NCI-H345 (cell line): ENCODE results near the gene PLXDC1.
A peak's percentile ranks its signal among the peaks of the same experiment; 100 is the strongest.
"Not testable (repeated sequence)": the region's sequence is repeated elsewhere in the genome, so short reads cannot be mapped to it uniquely, and the experiment has no call there.

Experiments used
- DNase-seq: peaks from one replicate; lab custom pipeline; 2025; lab: John Stamatoyannopoulos, UW

The PLXDC1 gene

DNA sequence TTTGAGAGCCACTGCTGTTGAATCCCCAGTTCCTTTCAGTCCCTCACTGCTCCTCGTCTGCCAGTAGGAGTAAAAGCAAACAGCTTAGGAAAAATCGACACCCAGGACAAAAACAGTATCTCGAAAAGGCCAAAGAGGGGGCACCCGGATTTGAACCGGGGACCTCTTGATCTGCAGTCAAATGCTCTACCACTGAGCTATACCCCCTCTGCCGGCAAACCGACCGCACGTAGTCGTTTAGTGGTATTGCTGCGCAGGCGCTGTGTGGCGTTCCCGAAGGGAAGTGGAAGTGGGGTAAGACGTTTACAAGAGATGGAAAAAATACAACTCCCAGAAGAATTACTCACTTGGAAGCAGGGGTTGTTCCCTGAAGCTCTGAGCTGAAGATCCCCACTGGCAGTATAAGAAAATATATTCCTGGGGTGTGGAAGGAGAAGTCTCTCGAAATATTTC, 2.2 kb upstream of the PLXDC1 start:
- peak; percentile 91 for DNase-seq

DNA sequence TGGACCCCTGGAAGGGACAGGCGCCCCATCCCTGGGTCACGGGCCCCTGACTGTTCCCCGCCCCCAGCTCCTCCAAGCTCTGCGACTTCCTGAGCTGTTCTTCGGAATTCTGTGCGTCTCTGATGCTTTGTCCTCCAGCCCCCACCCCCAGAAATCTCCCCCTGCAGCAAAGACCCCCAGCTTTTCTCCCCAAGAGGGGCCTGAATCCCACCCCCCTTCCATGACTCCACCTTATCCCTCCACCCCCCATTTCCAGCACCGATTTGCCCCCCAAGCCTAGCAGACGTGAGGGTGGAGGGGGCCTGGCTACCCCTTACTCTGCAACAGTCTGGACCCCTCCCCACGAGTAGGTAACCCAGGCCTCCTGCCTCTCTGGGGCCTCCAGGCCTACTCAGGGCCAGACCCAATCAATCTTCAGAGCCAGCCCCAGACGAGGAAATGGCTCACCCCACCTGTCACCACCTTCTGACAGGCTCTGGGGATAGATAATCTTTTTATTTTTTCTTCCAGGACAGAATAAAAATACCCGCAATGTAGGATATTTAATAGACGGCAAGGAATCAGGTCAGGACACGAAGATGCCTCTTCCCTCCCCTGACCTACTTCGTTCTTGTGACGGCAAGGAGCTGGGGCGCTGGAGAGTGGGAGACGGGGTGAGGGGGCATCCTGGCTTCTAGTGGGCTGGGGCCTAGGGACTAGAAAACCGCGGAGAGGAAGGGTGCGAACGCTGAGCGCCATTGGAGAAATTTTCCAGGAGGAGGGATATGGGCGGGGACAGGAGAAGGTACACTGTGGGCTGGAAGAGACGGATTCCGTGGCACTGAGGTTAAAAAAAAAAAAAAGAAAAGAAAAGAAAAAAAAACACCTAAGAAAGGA, 744 bp upstream of the PLXDC1 start:
- DNase-seq: no peak

DNA sequence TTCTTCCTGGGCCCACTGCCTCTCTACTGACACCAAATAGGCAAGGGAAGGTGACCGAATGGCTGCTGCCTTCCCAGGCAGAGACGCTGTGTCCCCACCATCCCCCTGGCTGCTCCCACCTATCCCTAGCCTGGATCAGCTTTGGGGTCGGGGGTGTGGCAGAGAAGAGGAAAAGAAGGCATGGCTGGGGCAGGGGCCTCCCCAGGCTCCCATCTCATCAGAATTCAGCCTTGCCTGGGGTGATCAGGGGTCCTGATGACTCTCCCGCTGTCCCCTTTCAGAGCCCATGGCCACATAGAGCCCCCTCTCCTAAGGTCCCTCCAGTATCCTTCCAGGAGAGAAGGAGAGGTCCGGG, 665 bp downstream of the PLXDC1 start:
- no peak for DNase-seq

DNA sequence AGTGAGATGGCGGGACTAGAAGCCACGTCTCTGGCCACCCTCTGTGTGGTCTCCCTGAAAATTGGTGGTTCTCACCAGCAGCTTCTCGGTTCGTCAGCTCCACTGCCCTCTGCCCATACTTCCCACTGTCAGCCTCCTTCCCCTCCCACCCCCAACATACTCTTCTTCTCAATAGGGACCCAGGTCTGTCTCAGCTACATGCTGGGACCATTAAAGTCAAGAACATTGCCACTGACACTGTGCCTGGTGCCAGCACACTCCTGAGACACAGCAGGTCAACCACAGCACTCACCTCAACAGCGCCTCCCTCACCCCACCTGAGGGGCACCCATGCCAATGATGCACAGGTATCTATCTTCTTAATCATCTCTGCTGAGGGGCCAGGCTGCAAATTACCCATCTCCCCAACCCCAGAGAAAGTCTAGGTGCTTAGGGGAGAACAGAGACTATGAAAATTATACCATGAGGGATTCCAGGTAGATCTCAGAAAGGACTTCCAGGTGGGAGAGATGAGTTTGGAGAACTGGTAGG, 1.3 kb downstream of the PLXDC1 start:
- DNase-seq: no peak

DNA sequence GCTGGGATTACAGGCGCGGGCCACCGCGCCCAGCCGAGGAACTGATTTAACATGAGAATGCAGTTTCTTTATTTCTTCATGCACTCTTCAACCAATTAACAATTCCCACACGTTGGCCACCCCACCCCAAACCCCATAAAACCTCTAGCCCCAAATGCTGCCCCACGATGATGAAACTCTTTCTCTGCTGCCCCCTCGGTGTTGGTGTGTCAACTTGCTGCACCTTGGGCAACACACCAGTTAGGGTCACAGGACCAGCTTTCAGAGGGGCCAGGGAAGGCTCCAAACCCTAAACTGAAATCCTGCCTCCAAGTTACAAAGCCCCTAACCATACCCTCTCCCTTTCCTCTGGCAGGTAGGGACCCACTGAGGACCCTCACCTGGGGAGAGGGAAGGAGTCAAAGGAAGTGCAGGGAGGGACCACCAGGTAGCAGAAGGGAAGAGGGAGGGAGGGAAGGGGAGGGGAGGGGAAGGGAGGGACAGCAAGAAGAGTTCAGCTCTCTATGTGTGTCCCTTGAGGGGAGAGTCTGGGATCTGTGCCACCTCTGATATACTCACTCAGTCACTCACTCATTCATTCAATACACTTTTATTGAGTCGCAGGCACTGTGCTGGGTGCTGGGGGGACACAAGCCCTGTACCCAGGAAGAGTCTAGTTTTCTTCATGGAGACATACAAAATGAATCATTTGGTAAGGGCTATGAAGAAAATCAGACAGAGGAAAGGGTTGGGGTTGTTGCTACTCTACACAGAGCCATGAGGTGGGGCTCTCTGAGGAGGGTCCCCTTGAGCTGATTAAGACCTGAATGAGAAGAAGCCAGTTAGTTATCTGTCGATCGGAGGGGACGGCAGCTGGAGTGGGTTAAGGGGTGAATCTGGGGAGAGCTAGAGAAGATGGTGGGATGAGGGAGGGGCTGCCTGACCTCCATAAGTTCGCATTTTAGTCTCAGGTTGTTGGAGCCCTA, 3.9 kb downstream of the PLXDC1 start:
- DNase-seq: no peak

DNA sequence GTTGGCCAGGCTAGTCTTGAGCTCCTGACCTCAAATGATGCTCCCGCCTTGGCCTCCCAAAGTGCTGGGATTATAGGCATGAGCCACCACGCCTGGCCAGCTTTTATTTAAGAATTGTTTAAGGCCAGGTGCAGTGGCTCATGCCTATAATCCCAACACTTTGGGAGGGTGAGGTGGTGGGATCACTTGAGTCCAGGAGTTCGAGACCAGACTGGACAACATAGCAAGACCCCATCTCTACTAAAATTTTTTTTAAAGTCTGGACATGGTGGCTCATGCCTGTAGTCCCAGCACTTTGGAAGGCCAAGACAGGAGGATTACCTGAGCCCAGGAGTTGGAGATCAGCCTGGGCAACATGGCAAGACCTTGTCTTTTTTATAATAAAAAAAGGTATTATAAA, 5.2 kb downstream of the PLXDC1 start:
- no peak for DNase-seq

DNA sequence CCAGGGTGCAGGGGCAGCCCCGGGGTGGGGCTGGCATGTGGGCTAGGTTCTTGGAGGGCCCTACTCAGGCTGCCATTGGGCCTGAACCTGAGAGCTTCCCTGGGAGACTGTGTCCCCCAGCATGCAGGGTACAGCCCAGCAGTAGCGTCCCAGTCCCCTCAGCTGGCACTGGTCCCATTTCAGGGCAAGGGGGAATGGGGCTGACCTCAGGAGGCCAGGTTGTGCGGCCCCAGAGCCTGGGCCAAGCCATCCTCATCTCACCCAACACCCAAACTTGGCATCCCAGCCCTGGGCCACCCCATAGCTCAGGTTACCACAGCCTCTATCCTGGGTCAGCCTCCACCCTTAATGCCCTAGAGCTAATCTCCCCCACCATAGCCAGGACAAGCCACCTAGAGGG, 6.3 kb downstream of the PLXDC1 start:
- DNase-seq: no peak

DNA sequence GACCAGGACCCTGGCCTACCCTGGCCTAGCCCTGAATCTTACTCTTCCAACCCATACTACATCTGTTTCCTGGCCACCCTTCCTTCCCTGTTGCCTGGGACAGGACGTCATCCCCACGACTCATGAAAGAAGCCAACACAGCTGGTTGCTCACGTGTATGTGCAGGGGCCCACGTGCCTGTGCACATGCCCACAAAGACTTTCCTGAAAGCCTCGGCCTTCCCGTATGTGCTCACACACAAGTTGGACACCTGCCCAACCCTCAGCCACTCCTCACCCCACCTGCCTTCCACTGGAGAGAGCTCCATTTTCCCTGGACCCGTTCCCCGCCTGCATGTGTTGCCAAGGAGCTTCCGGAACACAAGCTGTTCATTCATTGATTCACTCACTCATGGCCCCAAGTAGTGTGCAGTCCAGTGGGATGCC, 7.0 kb downstream of the PLXDC1 start:
- peak; percentile 82 for DNase-seq

DNA sequence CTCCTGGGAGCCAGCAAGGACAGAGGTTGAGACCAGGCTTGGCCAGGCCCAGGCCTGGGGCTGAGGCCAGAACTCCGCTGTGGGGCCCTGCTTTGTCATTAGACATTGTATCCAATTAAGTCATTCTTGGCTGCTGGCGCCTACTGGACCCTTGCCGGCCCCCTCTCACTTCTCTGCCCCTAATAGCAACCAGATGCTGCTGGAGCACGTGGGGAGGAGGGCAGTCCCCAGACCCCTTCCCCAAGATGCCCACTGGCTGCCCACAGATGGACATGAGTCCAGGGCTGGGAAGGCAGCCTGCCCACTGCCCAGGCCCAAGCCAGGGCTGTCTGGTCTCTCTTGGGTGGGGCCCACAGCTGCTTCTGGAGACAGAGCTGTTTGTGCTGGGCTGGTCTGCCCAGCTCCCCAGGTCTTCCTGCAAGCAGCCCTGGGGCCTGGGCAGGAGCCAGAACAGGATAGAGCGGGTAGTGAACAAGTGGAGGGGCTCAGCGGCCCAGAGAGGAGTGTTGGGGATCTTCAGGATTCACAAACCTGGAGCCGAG, 7.8 kb downstream of the PLXDC1 start:
- no peak for DNase-seq

DNA sequence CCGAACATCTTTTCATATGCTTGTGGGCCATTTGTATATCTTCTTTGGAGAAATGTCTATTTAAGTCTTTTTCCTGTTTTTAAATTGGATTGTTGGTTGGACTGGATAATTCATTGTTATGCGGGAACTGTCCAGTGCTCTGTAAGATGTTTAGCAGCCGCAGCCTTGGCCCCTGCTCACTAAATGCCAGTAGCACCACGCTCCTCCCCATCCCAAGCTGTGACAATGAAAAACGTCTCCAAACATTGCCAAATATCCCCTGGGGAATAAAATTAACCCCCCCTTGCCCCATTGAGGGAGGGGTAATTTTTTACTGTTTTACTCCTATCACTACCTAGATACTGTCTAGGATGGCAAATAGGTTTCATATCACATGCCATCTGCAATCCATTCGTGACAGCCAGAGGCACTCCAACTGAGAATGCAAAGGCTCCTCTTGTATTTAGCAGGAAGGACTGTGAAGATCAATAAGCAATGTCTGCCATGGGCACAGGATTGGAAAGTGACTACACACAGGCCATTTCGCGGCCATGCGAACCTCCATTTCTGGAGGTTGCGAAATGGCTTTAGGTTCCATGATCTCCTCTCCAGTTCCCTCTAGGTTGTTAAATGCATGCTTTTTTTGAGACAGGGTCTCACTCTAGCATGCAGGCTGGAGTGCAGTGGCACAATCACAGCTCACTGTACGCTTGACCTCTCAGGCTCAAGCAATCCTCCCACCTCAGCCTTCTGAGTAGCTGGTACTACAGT, 9.3 kb downstream of the PLXDC1 start:
- DNase-seq: no peak

DNA sequence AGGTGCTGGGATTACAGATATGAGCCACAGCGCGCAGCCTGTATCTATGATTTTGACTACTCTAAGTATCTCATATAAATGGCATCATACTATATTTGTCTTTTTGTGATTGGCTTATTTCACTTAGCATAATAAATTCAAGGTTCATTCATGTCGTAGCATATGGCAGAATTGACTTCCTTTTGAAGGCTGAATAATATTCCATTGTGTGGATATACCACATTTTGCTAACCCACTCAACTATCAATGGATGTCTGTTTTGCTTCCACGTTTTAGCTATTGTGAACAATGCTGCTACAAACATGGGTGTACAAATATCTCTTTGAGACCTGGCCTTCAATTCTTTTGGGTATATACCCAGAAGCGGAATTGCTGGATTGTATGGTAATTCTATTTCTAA, 10.1 kb downstream of the PLXDC1 start:
- DNase-seq: no peak

DNA sequence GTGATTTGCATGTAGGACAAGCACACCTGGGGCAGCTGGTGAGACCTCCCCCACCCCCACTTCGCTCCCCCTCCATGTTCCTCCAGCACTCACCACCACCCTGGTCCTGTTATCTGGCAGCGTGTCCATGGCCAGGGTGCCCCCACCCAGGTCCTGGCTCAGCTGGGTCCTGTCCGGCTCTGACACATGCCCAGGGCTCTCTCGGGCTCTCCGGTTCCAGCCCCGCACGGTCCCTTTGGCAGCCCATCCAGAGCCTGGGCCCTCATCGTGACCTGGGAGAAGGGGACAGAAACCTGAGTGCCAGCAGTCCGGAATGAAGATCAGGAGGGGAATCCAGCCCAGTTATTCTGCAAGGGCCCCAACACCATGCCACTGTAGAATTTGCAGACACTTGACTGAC, 11.9 kb downstream of the PLXDC1 start:
- DNase-seq: no peak

DNA sequence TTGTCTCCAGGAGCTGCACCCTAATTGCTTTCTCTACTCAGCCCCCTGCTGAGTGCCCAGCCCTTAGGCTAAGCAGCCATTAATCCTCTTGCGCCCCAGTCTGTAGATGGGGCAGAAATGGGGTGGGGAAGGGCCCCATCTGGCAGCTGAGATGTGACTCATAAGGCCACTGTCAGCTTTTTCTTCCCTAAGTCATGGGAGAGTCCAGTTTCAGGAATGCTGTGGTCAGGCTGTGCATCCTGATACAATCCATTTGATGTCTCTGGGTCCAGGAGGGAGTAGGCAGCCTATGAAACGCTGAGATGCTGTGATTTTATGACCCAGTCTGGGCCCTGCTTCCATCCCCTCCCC, 12.3 kb downstream of the PLXDC1 start:
- no peak for DNase-seq

DNA sequence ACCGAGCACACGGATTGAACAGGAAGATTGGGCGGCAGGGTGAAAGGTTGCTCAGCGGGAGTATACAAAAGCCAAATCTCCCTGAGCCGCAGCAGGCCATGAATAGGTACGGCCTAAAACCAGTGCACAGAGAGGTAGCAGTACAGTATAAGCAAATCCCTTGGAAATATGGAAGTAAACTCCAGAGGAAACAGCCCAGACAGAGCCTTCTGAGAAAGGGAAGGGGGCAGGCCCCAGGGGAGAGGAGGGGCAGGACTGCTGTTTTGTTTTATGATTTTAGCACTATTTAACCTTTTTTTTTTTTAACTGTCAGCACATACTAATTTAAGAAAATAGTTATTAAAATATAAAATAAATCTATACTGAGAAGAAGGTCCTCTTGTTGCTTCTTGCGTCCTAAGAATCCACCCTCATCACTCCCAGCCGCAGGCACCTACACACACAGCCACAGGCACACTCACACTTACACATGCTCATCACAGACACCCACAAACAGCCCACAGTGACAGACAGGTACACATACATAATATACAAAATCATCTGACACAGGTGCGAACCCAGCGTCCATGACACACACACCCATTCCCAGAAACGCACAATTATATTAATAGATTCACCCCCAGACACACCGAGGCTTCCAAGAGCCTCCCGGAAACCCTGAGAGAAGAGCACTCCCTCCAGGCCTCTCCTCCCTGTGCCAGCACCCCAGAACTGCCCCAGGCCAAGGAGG, 12.8 kb downstream of the PLXDC1 start:
- DNase-seq: no peak

DNA sequence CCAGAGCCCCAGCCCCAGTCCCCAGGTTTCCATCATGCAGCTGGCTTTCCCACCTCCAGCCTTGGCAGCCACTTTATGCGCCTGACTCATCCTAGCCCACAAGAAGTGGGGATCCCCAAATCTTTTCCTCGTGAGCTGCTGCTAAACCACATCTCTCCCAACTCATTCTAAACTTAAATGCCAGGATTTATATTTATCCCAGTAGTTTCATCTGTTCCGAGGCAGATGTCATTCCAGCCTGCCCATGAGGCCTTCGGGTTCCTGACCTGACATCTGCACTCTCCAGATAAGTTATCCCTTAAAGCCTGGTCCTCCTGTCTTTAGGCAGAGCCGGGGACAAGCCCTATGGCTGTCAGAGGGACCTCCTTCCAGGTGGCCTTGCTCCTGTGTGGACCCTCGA, 16.6 kb downstream of the PLXDC1 start:
- DNase-seq: no peak

DNA sequence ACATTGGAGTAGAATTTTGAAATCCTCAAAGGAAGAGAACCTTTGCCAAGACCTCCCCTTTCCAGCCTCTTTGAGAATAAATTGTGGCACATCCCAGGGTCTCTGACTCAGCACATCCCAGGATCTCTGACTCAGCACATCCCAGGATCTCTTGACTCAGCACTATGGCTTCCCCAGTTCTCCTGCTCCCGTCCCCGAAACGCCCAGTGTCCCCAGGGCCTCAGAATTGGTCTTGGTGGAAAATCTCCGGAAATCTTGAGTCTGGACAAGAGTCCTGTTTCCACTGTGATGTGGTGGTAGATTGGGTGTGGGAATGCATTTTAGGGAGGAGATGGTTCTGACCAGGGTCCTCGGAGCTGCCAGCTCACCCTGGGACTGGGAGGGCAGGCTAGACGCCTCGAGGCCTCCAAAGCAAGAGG, 19.2 kb downstream of the PLXDC1 start:
- no peak for DNase-seq

DNA sequence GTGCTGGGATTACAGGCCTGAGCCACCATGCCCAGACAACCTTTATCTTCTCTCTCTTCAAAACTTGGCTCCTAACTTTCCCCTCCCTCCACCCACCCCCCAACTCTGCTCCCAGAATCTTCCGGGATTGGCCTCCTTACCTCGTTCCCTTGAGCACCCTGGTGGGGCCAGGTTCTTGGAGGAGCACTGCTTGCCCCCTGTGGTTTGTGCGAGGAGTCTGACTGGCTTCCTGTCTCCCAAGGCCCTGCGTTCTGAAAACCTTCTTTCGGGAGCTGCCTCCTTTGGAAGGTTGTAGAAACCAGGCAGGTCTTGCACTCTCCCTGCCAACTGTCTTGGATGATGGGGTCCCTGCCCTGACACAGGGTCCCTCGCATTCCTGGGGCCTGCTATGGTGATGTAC, 19.8 kb downstream of the PLXDC1 start:
- DNase-seq: no peak

DNA sequence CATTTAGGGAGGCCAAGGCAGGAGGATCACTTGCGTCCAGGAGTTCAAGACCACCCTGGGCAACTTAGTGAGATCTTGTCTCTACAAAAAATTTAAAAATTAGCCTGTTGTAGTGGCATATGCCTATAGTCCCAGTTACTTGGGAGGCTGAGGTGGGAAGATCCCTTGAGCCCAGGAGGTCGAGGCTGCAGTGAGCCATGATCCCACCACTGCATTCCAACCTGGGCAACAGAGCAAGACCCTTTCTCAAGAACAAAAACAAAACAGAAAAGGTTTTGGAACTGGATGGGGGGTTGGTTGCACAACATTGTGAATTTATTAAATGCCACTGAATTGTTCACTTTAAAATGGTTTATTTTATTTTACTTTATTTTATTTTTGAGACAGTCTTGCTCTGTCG, 21.2 kb downstream of the PLXDC1 start:
- no peak for DNase-seq

DNA sequence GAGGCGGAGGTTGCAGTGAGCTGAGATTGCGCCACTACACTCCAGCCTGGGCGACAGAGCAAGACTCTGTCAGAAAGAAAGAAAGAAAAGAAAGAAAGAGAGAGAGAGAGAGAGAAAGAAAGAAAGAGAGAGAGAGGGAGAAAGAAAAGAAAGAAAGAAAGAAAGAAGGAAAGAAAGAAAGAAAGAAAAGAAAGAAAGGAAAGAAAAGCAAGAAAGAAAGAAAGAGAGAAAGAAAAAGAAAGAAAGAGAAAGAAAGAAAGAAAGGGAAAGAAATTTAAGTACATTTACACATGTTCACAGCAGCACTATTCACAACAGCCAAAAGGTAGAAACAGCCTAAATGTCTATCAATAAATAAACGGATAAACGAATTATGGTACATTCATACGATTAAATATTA, 21.9 kb downstream of the PLXDC1 start:
- not testable (repeated sequence) for DNase-seq

DNA sequence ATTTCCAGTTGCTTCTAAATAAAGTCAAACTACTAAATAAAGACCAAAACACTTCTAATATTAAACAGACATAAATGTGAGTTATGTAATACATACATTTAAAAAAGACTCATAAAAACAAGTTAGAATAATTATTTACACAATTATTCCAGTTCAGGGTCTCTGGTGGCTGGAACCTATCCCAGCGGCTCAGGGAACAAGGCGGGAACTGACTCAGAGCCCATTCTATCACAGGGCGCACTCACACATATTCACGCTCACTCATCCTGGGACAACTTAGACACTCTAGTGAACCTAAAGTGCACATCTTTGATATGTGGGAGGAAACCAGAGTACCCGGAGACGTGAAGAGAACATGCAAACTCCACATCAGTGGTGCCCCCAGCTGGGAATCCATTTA, 25.0 kb downstream of the PLXDC1 start:
- no peak for DNase-seq
